Temporal lobe (tissue), 1 donor: Measurements from ENCODE around the gene GUCY2D. TPM values are rescaled to one million over a fixed set of nuclear protein-coding genes. Genes with fewer than 3 reads are reported as not detected.

ENCODE experiments used
- total RNA-seq: library from RNA; depleted of rRNA; stranded (reverse); fragments of >200 nt; gene quantifications from one replicate; pipeline ENCODE4 v1.2.3, GENCODE V29; 2014

GUCY2D gene
- total RNA-seq, 1 donor from 2014 or later: 0.25 TPM

Other genes starting within 250 kb of the GUCY2D start
- 16.2 TPM for gene KDM6B, start 168.4 kb upstream of the GUCY2D start, total RNA-seq
- 0.49 TPM for gene TMEM88, start 147.5 kb upstream of the GUCY2D start, total RNA-seq
- 25.8 TPM for gene NAA38, start 145.1 kb upstream of the GUCY2D start, total RNA-seq
- 9.6 TPM for gene CYB5D1, start 144.6 kb upstream of the GUCY2D start, total RNA-seq
- gene CHD3, start 113.8 kb upstream of the GUCY2D start, total RNA-seq: 285 TPM
- gene RNF227, start 86.3 kb upstream of the GUCY2D start, total RNA-seq: 10.8 TPM
- 3.7 TPM for gene KCNAB3, start 72.8 kb upstream of the GUCY2D start, total RNA-seq
- gene TRAPPC1, start 70.7 kb upstream of the GUCY2D start, total RNA-seq: 25.1 TPM
- 17.5 TPM for gene CNTROB, start 70.4 kb upstream of the GUCY2D start, total RNA-seq
- gene ALOX15B, start 36.4 kb downstream of the GUCY2D start, total RNA-seq: not detected
- not detected for gene ALOX12B, start 85.1 kb downstream of the GUCY2D start, total RNA-seq
- 0.74 TPM for gene ALOXE3, start 115.9 kb downstream of the GUCY2D start, total RNA-seq
- 0.98 TPM for gene HES7, start 121.5 kb downstream of the GUCY2D start, total RNA-seq
- gene PER1, start 149.8 kb downstream of the GUCY2D start, total RNA-seq: 15.5 TPM
- 62.2 TPM for gene VAMP2, start 160.3 kb downstream of the GUCY2D start, total RNA-seq
- 11.6 TPM for gene TMEM107, start 173.8 kb downstream of the GUCY2D start, total RNA-seq
- 4.2 TPM for gene BORCS6, start 187.6 kb downstream of the GUCY2D start, total RNA-seq
- 1.5 TPM for gene AURKB, start 208.0 kb downstream of the GUCY2D start, total RNA-seq
- gene CTC1, start 245.4 kb downstream of the GUCY2D start, total RNA-seq: 11.8 TPM
- gene PFAS, start 246.7 kb downstream of the GUCY2D start, total RNA-seq: 34.7 TPM